ENCODE data around the gene TEX29.

TEX29 gene

DNA sequence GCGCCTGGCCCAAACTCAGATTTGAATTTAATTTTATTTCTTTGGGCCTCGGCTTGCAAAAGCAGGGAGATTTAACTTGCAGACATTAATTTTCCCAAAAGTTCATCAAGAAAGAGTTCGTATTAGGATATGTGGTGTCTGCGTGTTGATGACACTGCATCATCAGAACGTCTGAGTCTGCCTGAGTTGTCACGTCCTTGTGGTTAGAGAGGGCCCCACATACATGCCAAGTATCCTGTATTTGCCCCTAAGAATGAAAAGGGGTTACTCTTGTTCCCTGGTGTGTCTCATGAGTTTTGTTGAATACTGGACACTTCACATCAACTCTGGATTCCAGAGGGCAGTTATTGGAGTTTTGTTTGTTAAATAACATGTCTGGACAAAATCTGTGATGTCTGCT is 5.6 kb upstream of the TEX29 start:
- Histone ChIP-seq H3K4me1 (ENCODE audit: control insufficient read depth in 1 of 2, insufficient read depth in 2 of 2, low read length in 2 of 2) (peaks cover 0 to 4% of the 10 kb centered on the region in 2 donors), H3K27ac (ENCODE audit: low read length) (no peak overlapping the region), H3K27me3 (ENCODE audit: low read depth, low read length) (no peaks in the 10 kb centered on the region), H3K36me3 (ENCODE audit: control insufficient read depth in 1 of 2, insufficient read depth in 2 of 2, low read length in 2 of 2) (peaks cover 0 to 17% of the 10 kb centered on the region in 2 donors), H3K4me3 (ENCODE audit: low read depth in 1 of 2, low read length in 2 of 2) (no peak overlapping the region), H3K9me3 (ENCODE audit: control insufficient read depth in 1 of 2, low read length in 2 of 2) (peaks cover 0 to 11% of the 10 kb centered on the region in 2 donors)

DNA sequence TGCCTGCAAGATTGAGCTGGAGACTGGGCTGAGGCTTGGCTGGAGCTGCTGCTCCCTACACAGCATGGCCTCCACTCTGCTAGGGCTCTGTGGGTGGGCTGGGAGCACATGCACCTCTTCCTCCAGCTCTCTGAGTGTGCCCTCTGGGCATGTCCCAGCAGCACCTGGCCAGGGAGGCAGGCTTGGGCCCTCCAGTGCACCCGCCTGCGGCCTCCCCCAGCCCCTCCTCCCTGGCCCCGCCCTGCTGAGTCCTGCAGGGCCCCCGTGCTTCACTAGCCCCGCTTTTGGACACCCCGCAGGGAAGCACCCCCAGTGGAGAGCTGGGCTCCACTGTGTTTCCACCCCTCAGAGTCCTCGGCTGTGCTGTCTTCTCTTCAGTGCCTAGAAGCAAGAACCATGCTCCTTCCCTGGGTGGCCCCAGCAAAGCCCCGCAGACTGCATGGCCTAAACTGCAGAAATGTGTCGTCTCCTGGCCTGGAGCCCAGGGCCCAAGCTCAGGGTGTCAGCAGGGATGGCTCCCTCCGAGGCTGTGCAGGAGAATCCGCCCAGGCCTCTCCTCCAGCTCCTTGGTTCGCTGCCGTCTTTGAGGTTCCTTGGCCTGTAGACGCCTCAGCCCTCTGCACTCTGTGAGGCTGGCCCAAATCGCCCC is 5.0 kb upstream of the TEX29 start:
- Histone ChIP-seq H3K9me3 (ENCODE audit: control insufficient read depth in 1 of 2, low read length in 2 of 2) (peaks cover 0 to 11% of the 10 kb centered on the region in 2 donors), H3K4me1 (ENCODE audit: control insufficient read depth in 1 of 2, insufficient read depth in 2 of 2, low read length in 2 of 2) (peaks cover 0 to 4% of the 10 kb centered on the region in 2 donors), H3K4me3 (ENCODE audit: low read depth in 1 of 2, low read length in 2 of 2) (no peak overlapping the region), H3K27me3 (ENCODE audit: low read depth, low read length) (no peaks in the 10 kb centered on the region), H3K27ac (ENCODE audit: low read length) (no peak overlapping the region), H3K36me3 (ENCODE audit: control insufficient read depth in 1 of 2, insufficient read depth in 2 of 2, low read length in 2 of 2) (peaks cover 0 to 17% of the 10 kb centered on the region in 2 donors)

DNA sequence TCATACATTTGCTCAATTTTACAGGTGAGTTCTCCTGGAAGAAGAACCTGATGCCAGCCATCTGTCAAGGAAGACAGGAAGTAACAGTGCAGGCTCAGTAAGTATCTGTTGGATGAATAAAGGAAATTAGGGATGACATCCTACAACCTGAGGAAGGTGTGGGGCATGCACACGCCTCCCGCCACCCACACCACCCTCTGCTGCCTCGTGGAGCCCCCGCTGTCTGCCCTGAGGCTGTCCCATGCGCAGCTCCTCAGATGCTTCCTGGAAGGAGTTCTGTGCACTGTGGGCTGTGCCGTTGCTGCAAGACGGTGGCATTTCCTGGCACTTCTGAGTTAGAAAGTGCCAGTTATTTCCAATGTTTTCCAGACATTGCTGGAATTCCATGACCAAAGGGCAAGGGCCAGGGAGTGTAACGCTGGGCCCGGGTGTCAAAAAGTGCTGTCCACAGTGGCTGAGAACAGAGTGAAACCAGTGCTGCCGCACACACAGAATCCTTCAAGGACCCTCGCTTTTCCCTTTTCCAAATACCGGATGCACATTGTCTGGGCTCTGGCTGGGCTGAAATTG is 4.2 kb upstream of the TEX29 start:
- Histone ChIP-seq H3K4me1 (ENCODE audit: control insufficient read depth in 1 of 2, insufficient read depth in 2 of 2, low read length in 2 of 2) (peaks cover 0 to 4% of the 10 kb centered on the region in 2 donors), H3K27me3 (ENCODE audit: low read depth, low read length) (no peaks in the 10 kb centered on the region), H3K4me3 (ENCODE audit: low read depth in 1 of 2, low read length in 2 of 2) (no peak overlapping the region), H3K9me3 (ENCODE audit: control insufficient read depth in 1 of 2, low read length in 2 of 2) (peaks cover 0 to 11% of the 10 kb centered on the region in 2 donors), H3K27ac (ENCODE audit: low read length) (no peak overlapping the region), H3K36me3 (ENCODE audit: control insufficient read depth in 1 of 2, insufficient read depth in 2 of 2, low read length in 2 of 2) (peaks cover 0 to 17% of the 10 kb centered on the region in 2 donors)

DNA sequence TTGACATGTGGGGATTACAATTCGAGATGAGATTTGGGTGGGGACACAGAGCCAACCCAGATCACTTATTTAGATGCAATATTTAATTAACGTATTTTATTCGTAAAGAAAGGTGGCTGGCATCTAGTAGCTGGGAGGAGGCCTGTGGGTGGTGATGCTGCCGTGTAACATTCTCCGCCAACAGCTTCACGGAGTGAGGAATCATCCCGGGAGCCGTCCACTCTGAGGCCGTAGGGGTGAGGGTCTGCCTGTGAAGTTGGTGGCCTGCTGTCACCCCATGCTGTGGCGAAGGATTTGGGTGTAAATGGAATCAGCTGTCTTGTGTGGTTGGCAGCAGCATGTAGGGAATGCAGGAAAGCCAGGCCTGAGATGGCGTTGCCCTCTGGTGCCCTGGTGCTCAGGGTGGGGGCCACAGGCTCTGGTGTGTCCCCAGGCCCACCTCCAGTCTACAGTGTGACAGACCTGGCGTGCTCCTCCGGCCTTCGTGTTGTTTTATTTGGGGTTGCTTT is 3.3 kb upstream of the TEX29 start:
- Histone ChIP-seq H3K27ac (ENCODE audit: low read length) (no peak overlapping the region), H3K36me3 (ENCODE audit: control insufficient read depth in 1 of 2, insufficient read depth in 2 of 2, low read length in 2 of 2) (peaks cover 0 to 17% of the 10 kb centered on the region in 2 donors), H3K4me1 (ENCODE audit: control insufficient read depth in 1 of 2, insufficient read depth in 2 of 2, low read length in 2 of 2) (peaks cover 0 to 4% of the 10 kb centered on the region in 2 donors), H3K27me3 (ENCODE audit: low read depth, low read length) (no peaks in the 10 kb centered on the region), H3K4me3 (ENCODE audit: low read depth in 1 of 2, low read length in 2 of 2) (no peak overlapping the region), H3K9me3 (ENCODE audit: control insufficient read depth in 1 of 2, low read length in 2 of 2) (peaks cover 0 to 11% of the 10 kb centered on the region in 2 donors)

DNA sequence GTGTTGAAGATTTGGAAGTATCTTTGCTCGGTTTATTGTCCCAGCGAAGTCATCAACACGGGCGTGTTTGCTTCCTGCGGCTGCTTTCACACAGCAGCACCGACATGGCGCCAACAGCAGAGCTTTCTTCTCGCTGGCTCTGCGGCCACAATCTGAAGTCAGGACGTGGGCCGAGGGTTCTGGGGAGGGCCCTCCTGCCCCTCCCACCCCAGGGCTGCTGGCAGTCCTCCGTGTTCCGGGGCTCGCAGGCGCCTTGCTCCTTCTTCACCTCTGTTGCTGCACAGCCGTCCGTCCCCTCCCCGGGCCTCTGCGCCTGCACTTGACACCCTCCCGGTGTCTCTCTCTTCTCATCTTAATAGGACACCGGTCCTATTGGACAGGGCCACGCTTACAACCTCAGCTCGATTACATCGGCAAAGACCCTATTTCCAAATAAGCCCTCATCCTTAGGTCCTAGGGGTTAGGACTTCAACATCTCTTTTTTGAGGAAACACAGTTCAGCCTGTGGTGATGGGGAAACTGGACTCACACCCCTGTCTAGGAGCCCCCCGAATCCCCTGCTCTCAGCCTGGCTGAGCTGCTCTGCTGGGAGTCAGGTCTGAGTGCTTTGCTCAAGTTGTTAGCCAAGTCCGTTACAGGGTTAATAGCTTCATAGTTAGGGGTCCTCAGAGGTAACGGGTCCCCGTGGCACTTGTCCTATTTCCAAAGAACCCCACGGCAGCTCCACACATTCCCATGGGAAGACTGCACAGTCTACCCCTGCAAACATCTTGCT is 2.7 kb upstream of the TEX29 start:
- Histone ChIP-seq H3K4me1 (ENCODE audit: control insufficient read depth in 1 of 2, insufficient read depth in 2 of 2, low read length in 2 of 2) (peaks cover 0 to 4% of the 10 kb centered on the region in 2 donors), H3K9me3 (ENCODE audit: control insufficient read depth in 1 of 2, low read length in 2 of 2) (peaks cover 0 to 4% of the 10 kb centered on the region in 2 donors), H3K36me3 (ENCODE audit: control insufficient read depth in 1 of 2, insufficient read depth in 2 of 2, low read length in 2 of 2) (peaks cover 0 to 14% of the 10 kb centered on the region in 2 donors), H3K27ac (ENCODE audit: low read length) (no peak overlapping the region), H3K27me3 (ENCODE audit: low read depth, low read length) (no peaks in the 10 kb centered on the region), H3K4me3 (ENCODE audit: low read depth in 1 of 2, low read length in 2 of 2) (no peak overlapping the region)

DNA sequence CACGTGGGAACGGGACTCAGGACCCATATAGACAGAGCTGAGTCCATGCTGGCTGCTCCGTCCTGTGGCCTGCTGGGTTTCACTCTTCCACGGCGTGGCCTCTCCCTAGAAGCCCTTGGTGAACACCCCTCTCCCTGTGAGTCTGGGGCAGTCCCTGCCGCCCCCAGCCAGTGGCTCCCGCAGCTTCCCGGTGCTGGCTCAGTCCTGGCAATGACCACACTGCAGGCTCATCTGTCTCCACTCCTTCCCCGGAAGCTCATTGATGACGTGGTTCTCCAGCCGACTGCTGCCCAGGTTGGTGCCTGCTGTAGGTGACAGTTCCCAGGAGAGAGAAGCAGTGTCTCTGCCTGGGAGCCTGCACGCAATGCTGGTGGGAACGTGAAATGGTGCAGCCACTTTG is 2.1 kb upstream of the TEX29 start:
- Histone ChIP-seq H3K4me1 (ENCODE audit: control insufficient read depth in 1 of 2, insufficient read depth in 2 of 2, low read length in 2 of 2) (peaks cover 0 to 4% of the 10 kb centered on the region in 2 donors), H3K27ac (ENCODE audit: low read length) (no peak overlapping the region), H3K9me3 (ENCODE audit: control insufficient read depth in 1 of 2, low read length in 2 of 2) (no peaks in the 10 kb centered on the region), H3K4me3 (ENCODE audit: low read depth in 1 of 2, low read length in 2 of 2) (no peak overlapping the region), H3K36me3 (ENCODE audit: control insufficient read depth in 1 of 2, insufficient read depth in 2 of 2, low read length in 2 of 2) (peaks cover 0 to 8% of the 10 kb centered on the region in 2 donors), H3K27me3 (ENCODE audit: low read depth, low read length) (no peaks in the 10 kb centered on the region)

DNA sequence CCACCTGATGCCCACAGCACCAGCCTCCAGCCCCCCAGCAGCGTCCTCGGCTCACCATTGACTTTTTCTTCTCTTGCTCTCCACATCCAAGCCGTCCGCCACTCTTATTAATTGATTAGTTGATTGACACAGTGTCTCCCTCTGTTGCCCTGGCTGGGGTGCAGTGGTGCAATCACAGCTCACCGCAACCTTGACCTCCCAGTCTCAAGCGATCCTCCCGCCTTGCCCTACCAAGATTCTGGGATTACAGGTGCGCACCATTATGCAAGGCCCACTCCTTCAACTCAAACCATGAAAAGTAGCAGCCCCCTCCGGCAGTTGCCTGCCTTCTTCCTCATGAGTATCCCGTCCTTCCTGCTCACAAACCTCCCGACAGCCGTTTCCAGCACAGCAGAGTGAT is 921 bp upstream of the TEX29 start:
- no peak overlapping the region for H3K4me3 ChIP-seq (ENCODE audit: low read depth in 1 of 2, low read length in 2 of 2)
- peaks cover 0 to 4% of the 10 kb centered on the region in 2 donors for H3K4me1 ChIP-seq (ENCODE audit: control insufficient read depth in 1 of 2, insufficient read depth in 2 of 2, low read length in 2 of 2)
- no peaks in the 10 kb centered on the region for H3K9me3 ChIP-seq (ENCODE audit: control insufficient read depth in 1 of 2, low read length in 2 of 2)
- H3K27me3 ChIP-seq (ENCODE audit: low read depth, low read length) = no peaks in the 10 kb centered on the region
- no peak overlapping the region for H3K27ac ChIP-seq (ENCODE audit: low read length)
- peaks cover 0 to 7% of the 10 kb centered on the region in 2 donors for H3K36me3 ChIP-seq (ENCODE audit: control insufficient read depth in 1 of 2, insufficient read depth in 2 of 2, low read length in 2 of 2)

DNA sequence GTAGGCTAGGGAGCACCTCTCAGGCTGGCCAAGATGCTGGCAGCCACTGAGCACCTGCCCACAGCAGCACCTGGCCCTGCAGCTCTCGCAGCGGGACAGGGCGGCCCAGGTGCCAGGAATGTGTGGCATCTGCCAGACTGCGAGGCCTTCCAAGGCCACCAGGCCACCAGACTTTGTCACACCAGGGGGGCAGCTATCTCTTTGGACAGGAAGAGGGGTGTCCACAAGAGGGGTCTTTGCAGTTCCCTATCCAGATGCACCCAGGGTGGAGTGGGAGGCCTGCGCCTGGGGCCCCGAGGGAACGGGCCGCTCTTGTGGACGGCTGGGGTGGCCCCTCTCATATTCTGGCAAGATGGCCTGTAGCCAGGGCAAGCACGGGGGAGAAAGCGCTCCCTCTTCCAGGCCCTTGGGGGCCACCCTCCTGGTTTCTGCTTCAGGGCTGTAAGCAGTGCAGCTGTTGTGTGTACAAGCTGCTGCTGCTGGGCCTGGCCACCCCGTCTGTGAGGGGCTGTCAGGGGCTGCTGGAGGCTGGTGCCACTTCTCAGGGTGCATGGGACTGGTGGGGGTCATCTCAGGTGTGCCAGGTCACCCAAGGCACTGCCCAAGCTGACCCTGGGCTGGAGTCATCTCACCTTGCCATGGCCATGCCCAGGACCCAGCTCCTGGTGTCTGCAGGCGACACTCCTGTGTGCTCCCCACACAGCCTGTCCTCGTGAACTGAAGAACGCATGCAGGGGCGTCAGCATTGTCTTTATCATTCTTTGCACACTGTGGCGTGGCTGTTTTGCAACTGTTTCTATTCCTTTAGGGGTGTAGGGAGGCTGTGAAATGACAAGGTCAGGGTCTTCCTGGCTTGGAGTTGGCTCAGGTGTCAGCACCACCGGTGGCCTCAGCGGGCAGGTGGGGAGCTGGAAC is 1.8 kb downstream of the TEX29 start:
- Histone ChIP-seq H3K27ac (ENCODE audit: low read length) (no peak overlapping the region), H3K9me3 (ENCODE audit: control insufficient read depth in 1 of 2, low read length in 2 of 2) (no peaks in the 10 kb centered on the region), H3K36me3 (ENCODE audit: control insufficient read depth in 1 of 2, insufficient read depth in 2 of 2, low read length in 2 of 2) (no peaks in the 10 kb centered on the region), H3K4me1 (ENCODE audit: control insufficient read depth in 1 of 2, insufficient read depth in 2 of 2, low read length in 2 of 2) (no peaks in the 10 kb centered on the region), H3K27me3 (ENCODE audit: low read depth, low read length) (no peaks in the 10 kb centered on the region), H3K4me3 (ENCODE audit: low read depth in 1 of 2, low read length in 2 of 2) (no peak overlapping the region)

DNA sequence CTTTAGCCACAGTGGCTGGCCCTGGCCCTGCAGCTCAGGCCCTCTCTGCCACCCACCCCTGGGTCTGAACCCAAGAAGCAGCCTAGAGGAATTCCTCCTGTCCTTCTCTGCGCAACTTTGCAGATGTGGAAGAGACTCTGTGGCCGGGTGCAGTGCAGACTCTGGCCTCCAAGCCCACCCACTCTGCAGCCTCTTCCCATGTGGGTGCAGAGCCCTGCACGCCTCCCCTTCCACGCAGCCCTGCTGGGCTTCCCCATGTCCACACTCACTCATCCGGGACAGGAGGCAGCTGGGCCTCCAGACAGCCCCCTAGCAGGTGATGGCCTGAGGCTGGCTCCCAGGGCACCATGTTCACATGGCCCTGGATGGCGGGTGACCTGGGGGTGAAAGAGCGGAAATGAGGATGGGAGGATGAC is 2.5 kb downstream of the TEX29 start:
- H3K9me3 ChIP-seq (ENCODE audit: control insufficient read depth in 1 of 2, low read length in 2 of 2) = no peaks in the 10 kb centered on the region
- no peaks in the 10 kb centered on the region for H3K4me1 ChIP-seq (ENCODE audit: control insufficient read depth in 1 of 2, insufficient read depth in 2 of 2, low read length in 2 of 2)
- no peaks in the 10 kb centered on the region for H3K27me3 ChIP-seq (ENCODE audit: low read depth, low read length)
- no peak overlapping the region for H3K27ac ChIP-seq (ENCODE audit: low read length)
- no peak overlapping the region for H3K4me3 ChIP-seq (ENCODE audit: low read depth in 1 of 2, low read length in 2 of 2)
- no peaks in the 10 kb centered on the region for H3K36me3 ChIP-seq (ENCODE audit: control insufficient read depth in 1 of 2, insufficient read depth in 2 of 2, low read length in 2 of 2)

DNA sequence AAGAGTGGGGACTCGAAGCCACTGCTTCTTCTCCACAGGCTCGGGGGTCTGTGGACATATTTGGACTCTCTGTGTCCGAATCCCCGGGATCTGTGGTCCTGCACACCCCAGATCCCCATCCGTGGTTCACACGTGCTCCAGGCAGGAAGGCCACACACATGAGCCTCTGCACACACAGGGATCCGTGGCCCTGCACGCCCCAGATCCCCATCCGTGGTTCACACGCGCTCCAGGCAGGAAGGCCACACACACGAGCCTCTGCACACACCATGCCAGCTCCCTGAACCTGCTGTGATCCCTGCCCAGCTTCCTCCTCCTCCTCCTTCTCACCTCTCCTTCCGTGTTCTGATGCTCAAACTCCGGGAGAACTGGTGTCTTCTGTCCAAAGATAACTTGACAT is 3.1 kb downstream of the TEX29 start:
- no peaks in the 10 kb centered on the region for H3K9me3 ChIP-seq (ENCODE audit: control insufficient read depth in 1 of 2, low read length in 2 of 2)
- no peaks in the 10 kb centered on the region for H3K36me3 ChIP-seq (ENCODE audit: control insufficient read depth in 1 of 2, insufficient read depth in 2 of 2, low read length in 2 of 2)
- no peaks in the 10 kb centered on the region for H3K4me1 ChIP-seq (ENCODE audit: control insufficient read depth in 1 of 2, insufficient read depth in 2 of 2, low read length in 2 of 2)
- H3K27me3 ChIP-seq (ENCODE audit: low read depth, low read length) = no peaks in the 10 kb centered on the region
- no peak overlapping the region for H3K27ac ChIP-seq (ENCODE audit: low read length)
- H3K4me3 ChIP-seq (ENCODE audit: low read depth in 1 of 2, low read length in 2 of 2) = no peak overlapping the region
